Thoracic aorta (tissue), 2 donors: ENCODE measurements around the gene EIF4G3. TPM values are rescaled to one million over a fixed set of nuclear protein-coding genes. Genes with fewer than 3 reads are reported as not detected.
"Not testable (repeated sequence)": the region's sequence is repeated elsewhere in the genome, so short reads cannot be mapped to it uniquely, and the experiment has no call there.

Experiments used
- ATAC-seq: fragments of 150-250 bp; one replicate; pipeline ENCODE4 v1.8.0; 2017; ENCODE audit warnings: low read depth; ENCODE audit not compliant: insufficient number of reproducible peaks, low FRiP score
- DNase-seq: peaks from one replicate; pipeline ENCODE4 v3.0.0-alpha.2; 2020; ENCODE audit warnings: low spot score
- H3K27ac ChIP-seq, 2 donors: fragments of 200-600 bp; sonication (generic); 1 replicate in 1 of 2; 2 replicates in 1 of 2; pipeline ENCODE4 v1.5.1; 2016; ENCODE audit warnings: mild to moderate bottlenecking in 2 of 2, moderate library complexity in 2 of 2
- H3K27me3 ChIP-seq: fragments of 200-600 bp; sonication (generic); replicated peaks from 2 replicates; pipeline ENCODE4 v1.6.0; 2016; ENCODE audit warnings: mild to moderate bottlenecking; ENCODE audit not compliant: insufficient read depth
- H3K36me3 ChIP-seq: fragments of 200-600 bp; sonication (generic); one replicate; pipeline ENCODE4 v1.5.1; 2016
- H3K4me1 ChIP-seq, 2 donors: fragments of 200-600 bp; sonication (generic); 1 replicate in 1 of 2; 2 replicates in 1 of 2; pipeline versions ENCODE4 v1.5.1 to v1.6.0; 2016; ENCODE audit warnings: low read depth in 2 of 2, mild to moderate bottlenecking in 1 of 2; ENCODE audit not compliant: control insufficient read depth in 1 of 2
- H3K4me3 ChIP-seq: fragments of 200-600 bp; sonication (generic); 2 replicates; pipeline ENCODE4 v1.5.1; 2016; ENCODE audit warnings: mild to moderate bottlenecking
- H3K9me3 ChIP-seq: fragments of 200-600 bp; sonication (generic); 2 replicates; pipeline ENCODE4 v1.5.1; 2016
- total RNA-seq, 2 donors: library from RNA; depleted of rRNA; stranded (reverse); fragments of >200 nt; gene quantifications; one replicate each; pipeline versions ENCODE4 v1.1.0 to v1.2.3, GENCODE V29; 2016
- TF ChIP-seq, protein P1 (sequence below): fragments of 200-600 bp; sonication (generic); IDR thresholded peaks from one replicate; pipeline ENCODE4 v1.5.1; 2019; ENCODE audit warnings: antibody characterized with exemption

Gene EIF4G3
- total RNA-seq, 2 donors from 2014 or later, result 43.1 to 54.0 TPM

DNA sequence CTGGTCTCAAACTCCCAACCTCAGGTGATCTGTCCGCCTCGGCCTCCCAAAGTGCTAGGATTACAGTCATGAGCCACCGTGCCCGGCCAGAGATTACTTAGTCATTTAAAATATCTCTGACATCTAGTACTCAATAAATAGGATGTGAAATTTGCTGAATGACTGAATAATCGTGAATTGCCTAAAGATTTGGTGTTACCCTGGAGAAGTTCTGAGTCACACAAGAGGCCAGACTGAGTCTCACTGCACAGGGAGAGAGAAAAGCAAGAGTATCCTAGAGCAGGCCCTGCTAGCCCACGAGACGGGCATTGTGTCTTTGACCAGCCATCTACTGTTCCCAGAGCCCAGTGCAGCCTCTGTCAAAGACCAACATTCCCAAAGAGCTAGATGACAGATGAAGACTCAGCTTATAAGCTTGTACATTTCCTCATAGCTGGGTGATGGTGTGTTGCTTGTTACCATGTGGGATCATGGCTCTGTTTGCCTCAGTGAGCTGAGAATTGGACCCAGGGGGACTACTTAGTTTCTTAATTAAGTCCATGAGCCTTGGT lies 5.6 kb upstream of the EIF4G3 start:
- H3K9me3 ChIP-seq, result no peaks in the 10 kb centered on the region
- H3K27me3 ChIP-seq, result no peaks in the 10 kb centered on the region
- H3K4me3 ChIP-seq, result no peak overlapping the region
- no peaks in the 10 kb centered on the region for H3K36me3 ChIP-seq
- TF ChIP-seq, protein P1, sequence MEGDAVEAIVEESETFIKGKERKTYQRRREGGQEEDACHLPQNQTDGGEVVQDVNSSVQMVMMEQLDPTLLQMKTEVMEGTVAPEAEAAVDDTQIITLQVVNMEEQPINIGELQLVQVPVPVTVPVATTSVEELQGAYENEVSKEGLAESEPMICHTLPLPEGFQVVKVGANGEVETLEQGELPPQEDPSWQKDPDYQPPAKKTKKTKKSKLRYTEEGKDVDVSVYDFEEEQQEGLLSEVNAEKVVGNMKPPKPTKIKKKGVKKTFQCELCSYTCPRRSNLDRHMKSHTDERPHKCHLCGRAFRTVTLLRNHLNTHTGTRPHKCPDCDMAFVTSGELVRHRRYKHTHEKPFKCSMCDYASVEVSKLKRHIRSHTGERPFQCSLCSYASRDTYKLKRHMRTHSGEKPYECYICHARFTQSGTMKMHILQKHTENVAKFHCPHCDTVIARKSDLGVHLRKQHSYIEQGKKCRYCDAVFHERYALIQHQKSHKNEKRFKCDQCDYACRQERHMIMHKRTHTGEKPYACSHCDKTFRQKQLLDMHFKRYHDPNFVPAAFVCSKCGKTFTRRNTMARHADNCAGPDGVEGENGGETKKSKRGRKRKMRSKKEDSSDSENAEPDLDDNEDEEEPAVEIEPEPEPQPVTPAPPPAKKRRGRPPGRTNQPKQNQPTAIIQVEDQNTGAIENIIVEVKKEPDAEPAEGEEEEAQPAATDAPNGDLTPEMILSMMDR, result no peak
- no peak overlapping the region for H3K27ac ChIP-seq
- no peak for DNase-seq
- ATAC-seq, result no peak
- H3K4me1 ChIP-seq, result no peaks in the 10 kb centered on the region

DNA sequence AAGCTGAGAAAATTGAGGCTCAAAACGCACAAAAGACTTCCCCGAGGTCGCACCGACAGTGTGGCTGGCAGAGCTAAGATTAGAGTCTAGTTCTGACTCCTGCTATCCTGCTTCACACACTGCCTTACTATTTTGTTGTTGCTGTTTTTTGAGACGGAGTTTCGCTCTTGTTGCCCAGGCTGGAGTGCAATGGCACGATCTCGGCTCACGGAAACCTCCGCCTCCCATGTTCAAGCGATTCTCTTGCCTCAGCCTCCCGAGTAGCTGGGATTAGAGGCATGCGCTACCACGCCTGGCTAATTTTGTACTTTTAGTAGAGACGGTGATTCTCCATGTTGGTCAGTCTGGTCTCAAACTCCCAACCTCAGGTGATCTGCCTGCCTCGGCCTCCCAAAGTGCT lies 1.6 kb upstream of the EIF4G3 start:
- not testable (repeated sequence) for H3K27ac ChIP-seq, H3K4me3 ChIP-seq, DNase-seq, H3K36me3 ChIP-seq, H3K9me3 ChIP-seq, H3K27me3 ChIP-seq, ATAC-seq
- peaks cover 3 to 14% of the 10 kb centered on the region in 2 donors for H3K4me1 ChIP-seq

DNA sequence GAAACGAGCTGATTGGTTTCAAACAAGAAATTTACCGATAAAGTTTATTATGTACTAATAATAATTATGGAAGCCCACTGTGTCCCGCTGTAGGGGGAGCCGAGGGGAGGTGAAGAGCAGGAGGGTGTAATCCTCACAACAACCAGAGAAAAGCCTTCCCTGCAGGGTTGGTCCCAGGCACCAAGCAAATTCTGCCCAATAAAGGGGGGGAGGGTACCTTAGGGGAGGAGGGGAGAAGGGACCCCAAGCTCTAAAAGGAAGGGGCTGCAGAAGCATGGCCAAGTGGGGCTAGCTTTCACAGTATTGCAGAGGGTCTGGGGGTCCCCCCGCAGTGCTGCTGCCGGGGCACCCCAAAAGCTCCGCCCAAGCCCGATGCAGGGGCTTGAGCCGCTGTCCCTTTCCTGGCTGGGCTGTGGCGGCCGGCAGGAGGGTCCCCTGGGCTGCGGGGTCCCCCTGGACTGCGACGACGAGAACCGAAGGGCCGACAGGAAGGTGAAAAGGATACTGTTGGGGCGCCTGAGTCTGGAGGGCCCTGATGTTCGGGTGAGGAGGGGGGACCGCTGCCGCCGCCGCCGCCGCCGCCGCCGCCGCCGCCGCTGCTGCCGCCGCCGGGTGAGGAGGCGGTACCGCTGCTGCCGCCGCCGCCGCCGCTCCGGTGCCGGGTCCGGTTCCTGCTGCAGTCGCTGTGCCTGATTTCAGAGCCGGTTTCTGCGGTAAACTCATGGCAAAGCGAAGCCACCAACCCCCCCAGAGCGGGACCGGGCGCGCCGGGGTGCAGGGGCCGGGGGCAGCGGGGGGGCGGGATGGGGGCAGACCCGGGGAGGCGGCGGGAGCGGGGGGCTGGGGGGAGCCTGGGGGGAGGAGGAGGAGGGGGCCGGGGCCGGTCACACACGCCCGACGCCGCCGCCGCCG lies 771 bp downstream of the EIF4G3 start:
- Histone ChIP-seq H3K27ac (peak overlapping the region; percentile 83 to 87), H3K27me3 (no peaks in the 10 kb centered on the region), H3K36me3 (no peaks in the 10 kb centered on the region), H3K4me3 (peak overlapping the region; percentile 87), H3K4me1 (peaks cover 7 to 30% of the 10 kb centered on the region in 2 donors), H3K9me3 (no peaks in the 10 kb centered on the region)
- DNase-seq, result no peak
- no peak for ATAC-seq
- TF ChIP-seq, protein P1, result no peak

DNA sequence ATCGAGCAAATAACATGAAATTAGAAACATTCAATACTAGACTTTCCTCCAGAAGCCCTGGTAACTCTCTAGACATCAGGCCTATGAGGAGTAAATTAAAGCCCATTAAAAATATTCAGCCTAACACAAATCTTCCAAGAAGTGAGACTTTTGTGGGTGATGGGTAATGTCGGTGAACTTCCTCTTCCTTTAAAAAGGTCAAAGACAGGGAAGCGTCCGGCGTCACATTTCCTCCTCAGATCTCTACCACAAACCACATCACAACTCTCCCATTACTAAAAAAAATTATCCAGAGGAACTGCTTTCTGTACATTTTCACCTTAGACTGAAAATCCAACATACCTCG lies 1.4 kb downstream of the EIF4G3 start:
- peak overlapping the region; percentile 83 to 87 for H3K27ac ChIP-seq
- DNase-seq (no peak), ATAC-seq (no peak)
- peak overlapping the region; percentile 87 for H3K4me3 ChIP-seq
- peaks cover 1% of the 10 kb centered on the region for H3K36me3 ChIP-seq
- H3K4me1 ChIP-seq, result peaks cover 11 to 36% of the 10 kb centered on the region in 2 donors
- no peaks in the 10 kb centered on the region for H3K9me3 ChIP-seq
- no peaks in the 10 kb centered on the region for H3K27me3 ChIP-seq
- TF ChIP-seq, protein P1, result no peak

DNA sequence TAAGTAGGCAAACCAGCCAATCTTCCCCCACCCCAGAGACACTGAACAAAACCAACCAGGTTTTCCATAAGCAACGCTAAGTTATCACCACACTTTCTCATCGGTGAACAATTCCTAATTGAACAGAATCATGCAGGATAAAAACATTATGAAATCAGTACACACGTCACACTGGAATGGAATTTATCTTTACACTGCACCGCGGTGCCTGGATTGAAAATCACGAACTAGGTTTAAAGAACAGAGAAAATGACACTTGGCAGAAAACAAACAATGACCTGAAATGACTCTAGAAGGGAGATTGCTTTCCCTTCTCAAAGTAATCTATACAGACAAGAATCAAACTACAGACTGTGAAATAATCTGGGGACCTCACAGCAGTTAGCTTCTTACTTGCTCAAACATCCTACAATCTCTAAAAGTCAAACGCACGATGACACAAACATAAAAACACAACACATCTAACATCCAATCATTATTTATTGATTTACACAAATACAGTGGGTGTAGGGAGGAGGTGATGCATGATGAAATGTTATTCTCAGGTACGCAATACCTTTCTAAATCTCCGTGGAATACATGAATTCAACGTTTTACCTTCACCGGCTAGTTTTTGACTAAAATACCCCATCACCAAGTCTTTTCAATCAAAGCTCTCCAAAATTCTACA lies 1.9 kb downstream of the EIF4G3 start:
- Histone ChIP-seq H3K27me3 (no peaks in the 10 kb centered on the region), H3K4me3 (peak overlapping the region; percentile 87), H3K9me3 (no peaks in the 10 kb centered on the region), H3K27ac (peak overlapping the region; percentile 83 to 87), H3K4me1 (peaks cover 11 to 36% of the 10 kb centered on the region in 2 donors), H3K36me3 (peaks cover 3% of the 10 kb centered on the region)
- TF ChIP-seq, protein P1, result no peak
- ATAC-seq (no peak), DNase-seq (no peak)
